TTC549 (cell line): Measurements from ENCODE around the gene SHQ1.
A peak's percentile ranks its signal among the peaks of the same experiment; 100 is the strongest.

Experiments
- FAIRE-seq: peaks from 2 replicates; lab custom pipeline; 2012; peaks lifted over from hg19 to GRCh38; lab: Jason Lieb, UNC

Gene SHQ1

GRCh38 chr3:72847751-72848702 lies at the start of gene SHQ1:
Gene SHQ1, minus strand, starts transcription at chr3:72848445. Its CDS starts 105 bp downstream, at chr3:72848340.
- peak; percentile 38 for FAIRE-seq

- no peak for FAIRE-seq
These were observed 49.4 kb upstream of the SHQ1 start for GRCh38 chr3:72897758-72898007.

DNA sequence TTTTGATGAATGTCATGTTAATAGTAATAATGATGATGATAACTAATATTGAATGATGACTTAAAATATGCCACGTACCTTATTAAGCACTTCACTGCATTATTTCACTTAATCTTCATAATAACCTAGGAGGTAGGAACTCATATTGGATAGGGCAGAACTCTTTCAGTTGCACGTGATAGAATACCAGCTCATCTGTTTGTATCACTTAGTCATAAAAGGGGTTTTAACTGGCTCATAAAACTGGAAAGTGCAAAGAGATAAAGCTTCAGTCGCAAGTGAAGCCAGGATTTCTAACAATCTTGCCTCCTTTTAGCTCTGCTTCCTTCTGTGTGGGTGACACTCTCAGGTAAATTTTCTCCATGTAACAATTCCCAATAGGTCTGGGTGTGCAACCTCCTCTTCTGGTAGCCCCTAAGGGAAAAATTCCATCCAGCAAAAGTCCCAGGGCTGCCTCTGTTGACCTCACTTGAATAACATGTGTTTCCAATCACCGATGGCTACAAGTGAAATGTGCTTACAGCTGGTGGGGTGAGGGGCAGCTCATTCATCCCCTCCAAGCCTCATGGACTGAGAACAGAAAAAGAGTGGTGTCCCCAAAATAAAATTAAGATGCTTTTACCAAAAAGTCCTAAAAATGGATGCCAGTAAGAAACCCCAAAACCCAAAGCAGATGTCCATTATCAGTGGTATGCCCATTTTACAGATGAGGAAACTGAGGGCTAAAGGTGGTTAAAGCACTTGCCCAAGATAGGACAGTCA lies 48.9 kb upstream of the SHQ1 start:
- no peak for FAIRE-seq

- FAIRE-seq = no peak
These were observed 46.8 kb upstream of the SHQ1 start for GRCh38 chr3:72894976-72895552.

GRCh38 chr3:72892870-72893269 lies 44.6 kb upstream of the SHQ1 start:
- no peak for FAIRE-seq

- FAIRE-seq = no peak
These were observed 44.0 kb upstream of the SHQ1 start for GRCh38 chr3:72892081-72892775.

DNA sequence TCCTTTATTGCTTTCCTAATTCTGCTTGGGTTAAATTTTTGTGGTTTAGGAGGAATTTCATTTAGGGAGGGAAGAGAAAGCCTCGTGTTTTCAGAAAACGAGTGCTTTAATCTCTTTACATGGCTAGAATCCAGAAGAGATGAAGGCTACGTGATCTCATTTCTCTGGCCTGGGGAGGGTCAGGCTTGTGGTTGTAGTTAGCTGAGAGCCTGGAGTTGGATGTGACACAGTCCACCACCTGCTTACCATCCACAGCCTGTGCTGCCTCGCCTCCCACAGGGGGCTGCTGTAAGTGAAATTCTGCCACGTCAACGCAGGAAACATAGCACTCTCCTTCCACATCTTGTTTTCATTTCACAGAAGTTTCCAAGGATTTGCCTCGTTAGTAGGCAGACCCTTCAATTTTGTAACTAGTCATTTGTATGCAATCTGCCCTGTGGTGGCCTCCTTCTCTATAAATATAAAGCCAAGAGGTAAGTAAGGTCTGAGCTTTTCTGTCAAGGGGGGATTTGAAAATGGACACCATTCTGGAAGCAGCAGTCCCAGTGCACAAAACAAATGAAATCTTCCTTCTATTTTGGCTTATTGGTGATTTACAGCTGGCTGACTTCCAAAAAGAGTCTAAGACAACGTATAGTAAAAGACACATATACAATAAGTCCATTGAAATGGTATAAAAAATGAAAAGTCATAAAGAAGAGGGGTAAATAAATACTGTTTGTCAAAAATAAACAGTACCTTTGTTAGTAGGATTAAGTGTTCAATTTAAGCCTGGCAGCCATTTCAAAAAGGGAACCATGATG lies 43.0 kb upstream of the SHQ1 start:
- FAIRE-seq = no peak

GRCh38 chr3:72890166-72890925 lies 42.1 kb upstream of the SHQ1 start:
- no peak for FAIRE-seq

- FAIRE-seq = no peak
These were observed 41.3 kb upstream of the SHQ1 start for GRCh38 chr3:72889310-72890165.

- FAIRE-seq = no peak
These were observed 40.5 kb upstream of the SHQ1 start for GRCh38 chr3:72888546-72889309.

GRCh38 chr3:72887705-72888545 lies 39.7 kb upstream of the SHQ1 start, which contains the start of gene GXYLT2:
Gene GXYLT2, plus strand, starts transcription at chr3:72888046. Its CDS starts 188 bp downstream, at chr3:72888234.
- FAIRE-seq = no peak

DNA sequence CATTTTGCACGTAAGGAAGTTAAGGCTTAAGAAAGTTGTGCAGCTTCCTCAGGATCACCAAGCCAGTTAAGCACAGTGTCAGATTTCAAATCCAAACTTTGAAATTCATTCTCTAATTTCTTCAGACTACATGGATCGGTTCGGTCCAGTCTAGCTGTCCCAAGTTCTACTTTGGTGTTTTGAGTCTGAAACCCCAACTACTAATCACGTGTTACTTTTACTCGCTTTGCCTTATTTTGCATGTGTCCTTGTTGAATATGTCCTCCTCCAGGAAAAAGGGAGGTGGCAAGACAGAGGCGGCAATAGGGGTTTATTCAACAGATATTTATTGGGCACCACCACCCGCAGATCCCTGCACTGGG lies 39.1 kb upstream of the SHQ1 start:
- FAIRE-seq = no peak

DNA sequence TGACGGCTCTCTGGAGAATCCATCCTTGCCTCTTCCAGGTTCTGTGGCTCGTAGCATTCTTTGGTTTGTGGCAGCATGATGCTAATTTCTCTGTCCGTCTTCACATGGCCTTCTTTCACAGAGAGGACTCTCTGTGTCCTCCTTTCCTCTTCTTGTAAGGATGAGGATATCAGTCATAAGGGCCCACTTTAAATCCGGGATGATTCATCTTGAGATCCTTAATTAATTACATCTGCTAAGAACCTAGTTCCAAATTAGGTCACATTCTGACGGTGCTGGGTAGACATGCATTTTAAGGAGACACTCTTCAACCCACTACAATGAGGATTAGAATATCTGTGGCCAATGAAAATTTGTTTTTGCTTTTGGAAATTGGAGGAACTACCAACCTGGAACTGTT lies 23.9 kb upstream of the SHQ1 start:
- FAIRE-seq = no peak

DNA sequence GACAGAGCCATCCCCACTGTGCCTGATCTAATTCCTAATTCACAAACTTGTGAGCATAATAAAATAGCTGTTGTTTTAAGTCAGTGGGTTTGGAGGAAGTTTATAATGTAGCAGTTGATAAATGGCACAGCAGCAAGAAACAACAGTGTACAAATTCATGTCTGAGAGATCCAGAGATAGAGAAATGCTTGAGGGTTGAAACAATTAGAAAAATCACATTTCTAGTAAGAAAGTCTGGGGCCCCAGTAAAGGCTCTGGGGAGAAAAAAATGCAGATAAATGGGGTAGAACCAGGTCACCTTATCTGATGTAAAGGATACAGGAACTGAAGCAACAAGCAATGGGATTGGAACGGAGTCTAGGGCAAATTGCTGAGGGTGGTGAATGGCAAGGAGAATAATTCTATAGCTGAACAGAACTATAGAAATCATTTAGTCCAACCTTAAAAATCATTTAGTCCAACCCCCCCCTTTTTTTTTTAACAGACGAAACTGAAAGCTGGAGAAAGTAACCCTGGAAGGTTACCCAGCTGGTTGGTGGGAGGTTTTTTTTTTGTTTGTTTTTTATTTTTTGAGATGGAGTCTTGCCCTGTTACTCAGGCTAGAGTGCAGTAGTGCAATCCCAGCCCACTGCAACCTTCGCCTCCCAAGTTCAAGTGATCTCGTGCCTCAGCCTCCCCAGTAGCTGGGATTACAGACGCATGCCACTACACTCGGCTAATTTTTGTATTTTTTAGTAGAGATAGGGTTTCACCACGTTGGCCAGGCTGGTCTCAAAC lies 14.3 kb upstream of the SHQ1 start:
- FAIRE-seq = no peak

- FAIRE-seq = no peak
These were observed 12.6 kb upstream of the SHQ1 start for GRCh38 chr3:72860846-72861245.

DNA sequence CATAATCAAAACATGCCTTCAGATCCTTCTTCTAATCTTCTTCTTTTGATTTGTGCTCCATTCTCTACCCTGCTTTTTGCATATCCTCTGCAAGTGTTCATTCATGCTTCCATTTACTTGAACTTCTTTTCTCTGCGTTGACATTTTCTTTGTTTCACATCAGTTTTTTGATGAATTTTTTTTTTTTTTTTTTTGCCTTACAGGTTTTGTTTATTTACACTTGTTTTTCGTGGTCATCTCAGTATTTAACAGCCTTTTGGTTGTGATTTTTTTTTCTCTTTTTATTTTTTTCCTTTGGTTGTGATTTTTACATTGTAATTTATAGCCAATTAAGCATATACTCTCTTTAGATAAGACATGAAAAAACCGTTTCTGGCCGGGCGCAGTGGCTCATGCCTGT lies 11.8 kb upstream of the SHQ1 start:
- no peak for FAIRE-seq

GRCh38 chr3:72855001-72855400 lies 6.8 kb upstream of the SHQ1 start:
- no peak for FAIRE-seq

GRCh38 chr3:72848703-72849081 lies 447 bp upstream of the SHQ1 start:
- FAIRE-seq = no peak
